ENCODE data around the gene AUNIP. TPM values are rescaled to one million over a fixed set of nuclear protein-coding genes. Genes with fewer than 3 reads are reported as not detected.

The AUNIP gene
- total RNA-seq, 1 experiment from 2014 or later, result 8.7 TPM

- no peak for DNase-seq (ENCODE audit: low read depth)
These were observed 49.9 kb downstream of the AUNIP start for GRCh38 chr1:25809283-25809926.

DNA sequence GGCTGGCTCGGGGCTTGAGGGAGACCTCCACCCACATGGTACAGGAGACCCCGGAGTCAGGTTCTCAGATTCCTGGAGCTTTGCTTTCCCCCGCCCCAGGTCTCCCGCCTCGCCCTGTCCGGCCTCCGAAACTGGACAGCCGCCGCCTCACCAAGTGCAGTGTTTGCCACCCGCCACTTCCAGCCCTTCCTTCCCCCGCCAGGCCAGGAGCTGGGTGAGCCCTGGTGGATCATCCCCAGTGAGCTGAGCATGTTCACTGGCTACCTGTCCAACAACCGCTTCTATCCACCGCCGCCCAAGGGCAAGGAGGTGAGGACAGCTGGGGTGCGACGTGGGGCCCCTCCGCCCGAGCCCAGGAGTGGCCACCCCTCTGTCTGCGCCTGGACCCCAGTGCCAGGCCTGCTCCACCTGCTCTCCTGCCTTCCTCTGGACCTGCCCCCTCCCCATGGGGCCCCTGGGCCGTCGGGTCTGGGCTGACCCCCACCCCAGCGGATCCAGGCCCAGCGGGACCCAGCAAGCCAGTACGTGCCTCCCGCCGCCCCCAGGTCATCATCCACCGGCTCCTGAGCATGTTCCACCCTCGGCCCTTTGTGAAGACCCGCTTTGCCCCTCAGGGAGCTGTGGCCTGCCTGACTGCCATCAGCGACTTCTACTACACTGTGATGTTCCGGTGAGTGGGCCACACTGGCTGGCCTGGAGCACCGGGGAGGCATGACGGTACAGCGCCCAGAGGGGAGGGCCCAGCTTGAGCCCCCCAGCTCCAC lies 50.6 kb downstream of the AUNIP start:
- DNase-seq (ENCODE audit: low read depth), result no peak

DNA sequence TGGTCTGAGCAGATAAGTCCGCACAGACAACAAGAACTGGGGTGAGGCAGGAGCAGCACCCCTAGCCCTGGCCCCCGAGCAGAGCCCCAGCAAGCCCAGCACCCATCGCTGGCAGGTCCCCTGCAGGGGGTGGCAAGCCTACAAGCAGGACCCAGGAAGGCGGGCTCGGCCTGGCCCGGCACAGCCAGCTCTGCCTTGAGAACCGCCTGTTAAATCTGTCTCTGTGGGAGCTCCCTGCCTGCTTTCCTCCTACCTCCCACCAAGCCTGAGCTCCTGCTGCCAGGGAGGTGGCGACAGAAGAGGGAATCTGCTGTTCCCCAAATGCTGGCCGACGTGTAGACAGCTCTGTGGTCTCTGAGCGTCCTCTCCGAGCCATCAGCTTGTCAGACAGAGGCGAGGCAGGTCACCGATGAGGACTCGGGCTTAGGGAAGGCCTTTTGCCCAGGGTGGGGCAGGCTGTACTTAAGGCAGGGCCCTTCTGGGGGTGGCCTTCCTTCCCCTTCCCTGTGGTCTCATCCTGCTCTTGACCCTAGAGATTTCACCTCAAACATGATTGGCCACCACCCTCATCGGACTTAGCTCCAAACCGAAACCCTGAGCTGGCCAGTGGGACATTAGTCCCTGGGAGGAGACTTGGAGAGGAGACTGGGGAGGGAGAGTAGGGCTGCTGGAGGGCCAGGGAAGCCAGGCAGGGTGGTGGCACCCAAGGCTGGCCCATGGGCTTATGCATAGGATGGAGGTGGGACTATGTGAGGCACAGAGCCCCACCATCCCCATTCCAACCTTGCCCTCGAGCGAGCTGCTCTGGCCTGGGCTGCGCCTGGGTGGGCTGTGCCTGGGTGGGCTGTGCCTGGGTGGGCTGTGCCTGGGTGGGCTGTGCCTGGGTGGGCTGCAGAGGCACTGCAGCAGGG lies 51.5 kb downstream of the AUNIP start:
- DNase-seq (ENCODE audit: low read depth), result no peak

- peak; percentile 55 for DNase-seq (ENCODE audit: low read depth)
These were observed 52.8 kb downstream of the AUNIP start for GRCh38 chr1:25806418-25806817.

- peak; percentile 66 for DNase-seq (ENCODE audit: low read depth)
These were observed 53.4 kb downstream of the AUNIP start for GRCh38 chr1:25805863-25806225.

DNA sequence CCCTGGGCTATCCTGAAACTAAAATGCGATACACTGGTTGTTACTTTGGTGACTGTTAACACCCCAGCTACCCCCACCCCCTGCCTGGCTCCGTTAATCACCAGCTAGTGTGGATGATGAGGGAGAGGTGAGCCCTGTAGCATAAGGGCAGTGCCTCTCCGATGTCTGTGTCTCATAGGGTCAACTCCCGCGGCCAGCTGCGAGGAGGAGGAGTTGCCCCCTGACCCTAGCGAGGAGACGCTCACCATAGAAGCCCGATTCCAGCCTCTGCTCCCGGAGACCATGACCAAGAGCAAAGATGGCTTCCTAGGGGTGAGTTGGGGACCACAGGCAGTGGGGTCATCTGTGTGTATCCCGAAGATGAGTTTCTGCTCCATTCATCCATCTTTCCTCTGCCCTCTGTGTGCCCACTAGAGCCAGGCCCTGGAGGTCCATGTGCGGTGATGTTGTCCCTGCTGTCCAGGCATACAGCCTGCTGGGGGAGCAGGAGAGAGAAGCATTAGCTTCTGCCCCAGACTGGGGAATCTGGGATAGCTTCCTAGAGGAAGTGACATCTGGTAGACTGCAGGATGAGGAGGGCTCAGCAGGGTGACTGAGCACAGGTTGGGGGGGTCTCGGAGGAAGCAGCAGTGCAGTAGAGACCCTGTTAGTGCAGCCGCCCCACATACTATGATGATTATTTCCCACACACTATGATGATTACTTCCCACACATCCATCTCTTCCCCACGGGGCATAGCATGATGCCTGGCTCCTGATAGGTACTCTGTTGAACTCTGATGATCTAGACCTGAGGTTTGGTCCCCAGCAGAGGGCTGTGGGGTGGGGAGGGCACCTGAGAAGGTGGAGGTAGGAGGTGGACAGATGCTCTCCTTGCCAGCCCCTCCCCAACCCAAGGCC lies 54.0 kb downstream of the AUNIP start:
- DNase-seq (ENCODE audit: low read depth), result no peak

- peak; percentile 20 for DNase-seq (ENCODE audit: low read depth)
These were observed 54.9 kb downstream of the AUNIP start for GRCh38 chr1:25804244-25804963.

DNA sequence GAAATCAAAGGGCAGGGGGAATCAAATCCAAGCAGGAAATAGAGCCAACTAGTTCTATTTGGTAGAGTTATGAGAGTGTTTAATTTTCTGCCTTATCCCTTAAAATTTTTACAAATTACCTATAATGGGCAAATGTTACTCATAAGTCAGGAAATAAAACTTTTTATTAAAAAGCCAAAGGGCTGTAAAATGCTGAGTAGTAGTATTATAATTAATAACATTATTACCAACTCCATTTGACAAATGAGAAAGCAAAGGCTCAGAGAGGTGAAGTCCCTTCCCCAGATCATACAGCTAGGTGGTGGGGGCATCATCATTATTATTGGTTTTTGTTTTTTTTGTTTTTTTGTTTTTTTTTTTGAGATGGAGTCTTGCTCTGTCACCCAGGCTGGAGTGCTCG lies 55.9 kb downstream of the AUNIP start:
- no peak for DNase-seq (ENCODE audit: low read depth)

DNA sequence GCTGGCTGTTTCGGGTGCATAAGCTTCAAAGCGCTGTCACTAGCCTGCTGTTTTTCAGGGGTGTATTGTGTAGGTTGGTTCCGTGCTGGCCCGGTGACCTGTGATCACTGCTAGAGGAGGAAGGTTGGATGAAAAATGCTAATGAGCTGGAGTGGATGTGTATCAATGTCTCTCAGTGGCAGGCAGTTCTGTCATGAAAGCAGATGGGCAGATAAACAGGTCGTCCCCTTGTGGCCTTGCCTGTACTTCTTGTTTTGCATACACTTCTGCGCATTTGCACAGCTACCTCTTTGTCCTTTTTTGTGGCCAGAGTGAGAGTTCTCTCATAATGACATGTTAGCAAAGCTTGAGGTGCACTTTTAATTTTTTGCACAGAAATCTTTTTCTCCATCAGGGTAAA lies 56.3 kb downstream of the AUNIP start:
- DNase-seq (ENCODE audit: low read depth), result no peak

GRCh38 chr1:25800703-25801377 lies 58.4 kb downstream of the AUNIP start:
- no peak for DNase-seq (ENCODE audit: low read depth)

GRCh38 chr1:25799935-25800702 lies 59.1 kb downstream of the AUNIP start, which contains the start of gene SELENON:
Gene SELENON, plus strand, starts transcription at chr1:25800193. Its CDS starts 38 bp downstream, at chr1:25800231.
- peak; percentile 71 for DNase-seq (ENCODE audit: low read depth)

DNA sequence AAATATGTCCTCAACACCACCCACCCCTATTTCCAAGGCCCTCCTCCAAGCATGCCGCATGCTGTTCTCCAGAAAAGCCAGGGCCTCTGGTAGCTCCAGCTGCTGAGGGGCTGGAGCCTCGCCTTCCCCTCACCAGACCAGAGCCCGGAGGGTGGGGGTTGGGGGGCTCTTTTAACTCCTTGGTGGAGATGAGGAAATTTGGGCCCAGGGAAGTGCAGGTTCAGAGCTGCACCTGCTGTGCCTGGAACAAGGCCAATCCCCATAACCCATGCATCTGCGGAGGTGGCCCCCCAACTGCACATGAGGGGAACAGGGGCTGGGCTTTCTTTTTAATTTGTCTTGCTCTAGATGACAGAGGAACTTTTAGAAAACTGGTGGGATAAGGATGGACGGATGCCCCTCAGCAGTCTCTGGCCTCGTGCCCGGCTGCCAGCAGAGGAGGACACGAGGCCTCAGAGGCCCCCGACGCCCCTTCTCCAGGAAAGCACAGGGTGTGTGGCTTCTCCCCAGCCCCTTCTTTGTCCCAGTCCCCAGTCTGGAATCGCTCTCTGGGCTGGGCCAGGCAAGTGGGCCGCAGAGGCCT lies 59.8 kb downstream of the AUNIP start:
- DNase-seq (ENCODE audit: low read depth), result no peak

DNA sequence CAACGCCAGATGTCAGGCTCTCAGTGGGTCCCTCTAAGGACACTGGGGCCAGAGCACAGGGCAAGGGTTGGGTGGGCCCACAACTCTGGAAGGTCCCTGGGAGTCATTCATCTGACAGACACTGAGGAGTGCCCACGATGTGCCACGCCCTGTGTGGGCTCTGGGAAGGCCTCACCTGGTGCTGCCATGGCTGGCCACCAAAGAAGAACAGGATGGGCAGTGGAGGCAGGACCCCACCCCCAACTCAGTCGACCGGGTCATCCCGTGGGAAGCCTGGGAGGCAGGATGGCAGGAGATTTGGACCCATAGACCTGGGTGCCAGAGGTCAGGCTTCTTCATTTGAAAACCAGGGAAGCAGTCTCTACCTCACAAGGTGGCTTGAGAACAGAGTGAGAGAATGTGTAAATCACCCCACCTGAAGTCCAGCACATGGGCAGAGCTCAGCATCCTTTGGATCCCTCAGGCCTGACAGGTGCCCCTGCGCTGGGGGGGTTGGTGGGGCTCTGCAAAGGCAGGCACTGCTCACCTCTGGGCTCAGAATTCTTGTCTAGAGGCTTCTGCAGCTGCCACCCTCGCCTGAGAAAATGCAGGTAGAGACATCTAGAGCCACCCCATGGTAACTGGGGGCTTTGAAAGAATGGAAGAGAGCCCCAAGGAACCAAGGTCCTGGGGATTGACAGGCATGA lies 60.4 kb downstream of the AUNIP start:
- no peak for DNase-seq (ENCODE audit: low read depth)

GRCh38 chr1:25797939-25798338 lies 61.3 kb downstream of the AUNIP start:
- DNase-seq (ENCODE audit: low read depth), result peak; percentile 19

DNA sequence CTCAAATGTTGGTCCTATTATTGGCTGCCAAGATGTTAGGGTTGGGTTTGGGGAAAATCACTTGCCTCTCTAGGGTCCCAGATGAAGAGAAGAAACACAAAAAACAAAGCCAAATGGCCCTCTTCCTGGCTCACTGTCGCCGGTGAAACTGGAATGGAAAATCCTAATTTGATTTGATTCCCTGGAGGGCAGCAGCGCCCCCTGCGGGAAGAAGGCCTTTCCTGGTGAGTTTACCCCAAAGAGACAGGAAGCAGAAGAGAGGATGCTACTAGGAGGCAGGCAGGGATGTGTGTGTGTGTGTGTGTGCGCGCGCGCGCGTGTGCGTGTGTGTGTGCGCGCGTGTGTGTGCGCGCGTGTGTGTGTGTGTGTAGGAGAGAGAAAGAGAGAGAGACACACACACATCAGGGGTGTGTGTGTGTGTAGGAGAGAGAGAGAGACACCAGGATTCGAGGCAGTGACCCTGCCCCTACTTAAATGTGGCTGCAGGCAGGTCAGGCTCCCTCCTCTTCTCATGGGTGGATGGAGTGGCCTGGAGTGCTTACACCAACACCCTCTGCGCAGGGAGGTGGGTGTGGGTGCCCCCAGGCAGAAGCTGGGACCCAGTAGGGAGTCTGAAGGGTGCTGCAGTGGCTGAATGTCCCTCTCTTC lies 62.3 kb downstream of the AUNIP start:
- peak; percentile 73 for DNase-seq (ENCODE audit: low read depth)

GRCh38 chr1:25795946-25796810 lies 63.1 kb downstream of the AUNIP start:
- DNase-seq (ENCODE audit: low read depth), result no peak

DNA sequence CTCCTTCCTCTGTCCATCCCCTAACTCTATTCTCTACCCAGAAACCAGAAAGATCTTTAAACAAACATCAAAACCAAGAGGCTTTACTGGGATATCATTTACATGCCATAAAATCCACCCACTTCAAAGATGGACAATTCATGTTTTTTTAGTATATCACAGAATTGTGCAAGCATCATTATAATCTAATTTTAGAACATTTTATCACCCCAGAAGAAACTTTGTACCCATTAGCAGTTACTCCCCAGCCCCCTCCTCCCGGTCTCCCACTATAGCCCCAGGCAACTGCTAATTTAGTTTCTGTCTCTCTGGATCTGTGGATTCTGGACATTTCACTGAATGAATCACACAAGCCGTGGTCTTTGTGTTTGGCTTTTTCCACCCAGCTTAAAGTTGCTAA lies 64.0 kb downstream of the AUNIP start:
- DNase-seq (ENCODE audit: low read depth), result peak; percentile 82

Data from RPMI7951 (cell line).